Body of pancreas (tissue), 4 donors: ENCODE results near the gene OR5K2. TPM values are rescaled to one million over a fixed set of nuclear protein-coding genes. Genes with fewer than 3 reads are reported as not detected.

ENCODE experiments used
- ATAC-seq: fragments of 150-250 bp; one replicate; pipeline ENCODE4 v1.9.1; 2016
- DNase-seq, 4 donors: peaks; one replicate each; pipeline ENCODE4 v3.0.0-alpha.2; 2019
- H3K27ac ChIP-seq, 4 donors: fragments of 200-600 bp; sonication (generic); 1 replicate in 3 of 4; 2 replicates in 1 of 4; pipeline versions ENCODE4 v1.5.1 to v1.6.1; 2016 to 2019; ENCODE audit warnings: mild to moderate bottlenecking in 1 of 4, mixed read lengths in 1 of 4, moderate library complexity in 1 of 4
- H3K27me3 ChIP-seq, 2 donors: fragments of 200-600 bp; sonication (generic); one replicate each; pipeline ENCODE4 v1.6.0; 2016; ENCODE audit warnings: mild to moderate bottlenecking in 1 of 2
- H3K36me3 ChIP-seq, 2 donors: fragments of 200-600 bp; sonication (generic); replicated peaks in 1 of 2; 2 replicates each; pipeline ENCODE4 v1.5.1; 2016; ENCODE audit warnings: low read depth in 2 of 2; ENCODE audit not compliant: insufficient read depth in 1 of 2
- H3K4me1 ChIP-seq: fragments of 200-600 bp; sonication (generic); one replicate; pipeline ENCODE4 v1.6.0; 2016
- H3K4me3 ChIP-seq, 2 donors: fragments of 200-600 bp; sonication (generic); 1 replicate in 1 of 2; 2 replicates in 1 of 2; pipeline ENCODE4 v1.5.1; 2016 to 2019
- H3K9me3 ChIP-seq, 3 donors: fragments of 200-600 bp; sonication (generic); 1 replicate in 2 of 3; 2 replicates in 1 of 3; pipeline ENCODE4 v1.5.1; 2016
- POLR2A ChIP-seq, 3 donors: fragments of 450-650 bp; IDR thresholded peaks; one replicate each; pipeline ENCODE4 v1.6.1; 2016; ENCODE audit warnings: antibody characterized with exemption in 3 of 3, mild to moderate bottlenecking in 2 of 3
- WGBS, 2 donors: methylation state at CpG; one replicate each; pipeline ENCODE4 v1.1.5; 2017; 5-methylcytosine and 5-hydroxymethylcytosine counted together
- intact Hi-C: fragments of 100-400 bp; cut with DNase I; formaldehyde crosslinking; loops from one replicate; pipeline ENCODE4 v1.15.1; 2023
- total RNA-seq, 2 donors: library from RNA; depleted of rRNA; stranded (reverse); fragments of >200 nt; gene quantifications; one replicate each; pipeline ENCODE4 v1.1.0, GENCODE V29; 2016
- TF ChIP-seq, protein P1 (sequence below), 7 experiments: fragments of 450-650 bp in 4 of 7; fragments of 200-600 bp in 3 of 7; sonication (generic) in 3 of 7; IDR thresholded peaks; one replicate each; pipeline ENCODE4 v1.5.1; 2016 to 2019; ENCODE audit warnings: antibody characterized with exemption in 7 of 7

OR5K2 gene
- total RNA-seq, 2 donors from 2014 or later, result not detected

DNA sequence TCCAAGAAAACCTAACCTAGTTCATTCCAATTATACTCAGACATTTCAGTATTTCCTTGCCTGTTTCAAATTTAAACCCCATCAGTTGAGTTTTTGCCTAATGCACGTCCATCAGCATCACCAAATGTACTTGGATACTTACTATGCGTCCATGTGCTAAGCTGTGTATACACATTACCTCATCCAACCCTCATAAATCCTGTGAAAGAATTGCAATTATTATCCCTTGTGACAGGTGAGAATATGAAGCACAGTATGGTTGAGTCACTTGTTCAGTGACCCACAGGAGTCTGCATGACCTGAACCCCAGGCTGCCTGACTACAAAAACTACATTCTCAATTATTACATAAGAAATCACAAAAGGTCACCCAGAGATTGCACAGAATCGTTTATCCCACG is 2.5 kb downstream of the OR5K2 start:
- no peak overlapping the region for H3K4me3 ChIP-seq
- DNase-seq, result no peak
- no peak for TF ChIP-seq POLR2A (IDR thresholded peaks at IDR 0.05)
- TF ChIP-seq, protein P1, sequence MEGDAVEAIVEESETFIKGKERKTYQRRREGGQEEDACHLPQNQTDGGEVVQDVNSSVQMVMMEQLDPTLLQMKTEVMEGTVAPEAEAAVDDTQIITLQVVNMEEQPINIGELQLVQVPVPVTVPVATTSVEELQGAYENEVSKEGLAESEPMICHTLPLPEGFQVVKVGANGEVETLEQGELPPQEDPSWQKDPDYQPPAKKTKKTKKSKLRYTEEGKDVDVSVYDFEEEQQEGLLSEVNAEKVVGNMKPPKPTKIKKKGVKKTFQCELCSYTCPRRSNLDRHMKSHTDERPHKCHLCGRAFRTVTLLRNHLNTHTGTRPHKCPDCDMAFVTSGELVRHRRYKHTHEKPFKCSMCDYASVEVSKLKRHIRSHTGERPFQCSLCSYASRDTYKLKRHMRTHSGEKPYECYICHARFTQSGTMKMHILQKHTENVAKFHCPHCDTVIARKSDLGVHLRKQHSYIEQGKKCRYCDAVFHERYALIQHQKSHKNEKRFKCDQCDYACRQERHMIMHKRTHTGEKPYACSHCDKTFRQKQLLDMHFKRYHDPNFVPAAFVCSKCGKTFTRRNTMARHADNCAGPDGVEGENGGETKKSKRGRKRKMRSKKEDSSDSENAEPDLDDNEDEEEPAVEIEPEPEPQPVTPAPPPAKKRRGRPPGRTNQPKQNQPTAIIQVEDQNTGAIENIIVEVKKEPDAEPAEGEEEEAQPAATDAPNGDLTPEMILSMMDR (IDR thresholded peaks at IDR 0.05), result no peak
- intact Hi-C loops, result no loop called here
- no peaks in the 10 kb centered on the region for H3K9me3 ChIP-seq
- 60 to 67% methylated on average over 4 of the region's 4 CpGs for WGBS, 2 donors
- no peaks in the 10 kb centered on the region for H3K4me1 ChIP-seq
- H3K27me3 ChIP-seq, result no peaks in the 10 kb centered on the region
- H3K36me3 ChIP-seq, result no peaks in the 10 kb centered on the region
- no peak for ATAC-seq
- no peak overlapping the region for H3K27ac ChIP-seq

DNA sequence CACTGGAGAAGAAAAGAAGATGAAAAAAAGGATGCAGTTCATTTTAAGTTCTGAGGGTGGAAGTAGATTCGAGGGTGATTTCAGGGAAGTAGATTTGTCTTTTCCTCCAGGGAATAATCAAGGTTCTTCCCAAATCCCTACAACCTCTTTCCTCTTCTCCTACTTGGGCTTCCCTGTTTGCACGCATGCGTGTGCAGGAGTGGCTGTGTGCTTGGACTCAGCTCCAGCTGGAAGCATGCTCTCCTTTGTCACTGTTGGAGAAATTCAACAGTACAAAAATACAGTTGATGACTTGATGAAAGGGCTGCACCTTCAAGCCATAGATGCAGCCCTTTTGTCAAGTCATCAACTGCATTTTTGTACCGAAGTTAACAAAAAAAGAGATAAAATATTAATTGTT is 3.8 kb downstream of the OR5K2 start:
- no peaks in the 10 kb centered on the region for H3K36me3 ChIP-seq
- no peaks in the 10 kb centered on the region for H3K4me1 ChIP-seq
- no peak overlapping the region for H3K27ac ChIP-seq
- 71 to 79% methylated on average over 4 of the region's 4 CpGs for WGBS, 2 donors
- no peaks in the 10 kb centered on the region for H3K27me3 ChIP-seq
- DNase-seq, result no peak
- H3K4me3 ChIP-seq, result no peak overlapping the region
- TF ChIP-seq, protein P1 (IDR thresholded peaks at IDR 0.05), result no peak
- no peaks in the 10 kb centered on the region for H3K9me3 ChIP-seq
- intact Hi-C loops, result no loop called here
- no peak for ATAC-seq

- WGBS, 2 donors, result 76 to 79% methylated on average over 5 of the region's 5 CpGs
- ATAC-seq, result no peak
- intact Hi-C loops, result no loop called here
These were observed 4.5 kb downstream of the OR5K2 start for GRCh38 chr3:98501863-98502576.

DNA sequence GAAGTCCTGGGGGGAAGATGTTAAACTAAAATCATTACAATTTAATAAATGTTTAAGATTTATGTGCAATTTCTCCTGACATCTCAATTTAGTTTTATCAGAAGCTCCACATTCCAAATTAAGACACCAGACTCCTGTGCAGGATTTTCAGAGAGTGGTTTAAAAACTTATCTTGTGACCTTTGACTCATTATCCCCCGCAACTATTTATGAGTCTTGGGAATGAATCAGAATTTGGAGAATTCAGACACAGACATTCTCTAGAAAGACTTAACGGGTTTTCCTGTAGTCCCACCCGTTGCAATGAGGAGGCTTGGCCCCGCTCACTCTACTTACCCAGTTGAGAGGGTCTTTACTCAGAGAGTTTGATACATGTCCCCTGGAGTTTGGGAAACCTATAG is 7.1 kb downstream of the OR5K2 start:
- H3K4me1 ChIP-seq, result no peaks in the 10 kb centered on the region
- H3K9me3 ChIP-seq, result no peaks in the 10 kb centered on the region
- DNase-seq, result no peak
- H3K27me3 ChIP-seq, result no peaks in the 10 kb centered on the region
- no peak overlapping the region for H3K4me3 ChIP-seq
- ATAC-seq, result no peak
- intact Hi-C loops, result no loop called here
- TF ChIP-seq, protein P1 (IDR thresholded peaks at IDR 0.05), result no peak
- TF ChIP-seq POLR2A (IDR thresholded peaks at IDR 0.05), result no peak
- WGBS, 2 donors, result 50 to 61% methylated on average over 4 of the region's 4 CpGs
- no peak overlapping the region for H3K27ac ChIP-seq
- no peaks in the 10 kb centered on the region for H3K36me3 ChIP-seq

More at GRCh38 chr3:98501863-98502576, 4.5 kb downstream of the OR5K2 start:
- Histone ChIP-seq H3K27ac (no peak overlapping the region), H3K27me3 (no peaks in the 10 kb centered on the region), H3K4me1 (no peaks in the 10 kb centered on the region), H3K9me3 (no peaks in the 10 kb centered on the region), H3K4me3 (no peak overlapping the region), H3K36me3 (no peaks in the 10 kb centered on the region)
- TF ChIP-seq, protein P1 (IDR thresholded peaks at IDR 0.05), result no peak
- TF ChIP-seq POLR2A (IDR thresholded peaks at IDR 0.05), result no peak
- DNase-seq, result no peak

DNA sequence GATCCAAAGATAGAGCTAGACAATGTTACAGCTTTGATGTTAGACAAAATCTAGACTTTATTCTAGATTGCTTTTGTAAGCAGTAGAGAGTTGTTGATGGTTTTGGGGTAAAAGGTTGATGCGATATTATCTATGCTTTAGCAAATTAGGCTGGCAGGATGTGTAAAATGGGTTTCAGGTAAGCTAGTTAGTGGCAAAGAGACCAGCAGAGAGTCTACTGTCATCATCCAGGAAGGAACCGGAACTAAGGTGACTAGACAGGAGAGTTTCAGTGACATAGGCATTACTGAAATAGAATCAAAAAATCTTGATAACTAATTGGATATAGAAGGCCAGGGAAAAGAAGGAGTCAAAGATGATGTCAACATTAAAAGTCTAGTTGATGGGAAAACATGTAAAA is 11.1 kb downstream of the OR5K2 start:
- TF ChIP-seq POLR2A (IDR thresholded peaks at IDR 0.05), result no peak
- DNase-seq (no peak), ATAC-seq (no peak)
- WGBS, 2 donors, result 90 to 93% methylated on average over 2 of the region's 2 CpGs
- Histone ChIP-seq H3K9me3 (no peaks in the 10 kb centered on the region), H3K36me3 (no peaks in the 10 kb centered on the region), H3K27me3 (no peaks in the 10 kb centered on the region), H3K27ac (no peak overlapping the region), H3K4me3 (no peak overlapping the region), H3K4me1 (no peaks in the 10 kb centered on the region)
- intact Hi-C loops, result no loop called here
